ENCODE data around the gene NLRC3.

- TF ChIP-seq EZH2phosphoT487 (IDR thresholded peaks at IDR 0.05; ENCODE audit: insufficient read depth, low read depth) (no peak), EZH2 (IDR thresholded peaks at IDR 0.05; ENCODE audit: insufficient read depth, poor library complexity, severe bottlenecking) (no peak)
These were observed 12.9 kb downstream of the NLRC3 start for GRCh38 chr16:3564130-3564888.
